ENCODE results near the gene ZNF618.

GRCh38 chr9:114028646-114029045 is 152.5 kb downstream of the ZNF618 start:
- TF ChIP-seq TAF1 (IDR thresholded peaks at IDR 0.05; ENCODE audit: borderline replicate concordance, low read depth, low read length) (no peak), POLR2A (IDR thresholded peaks at IDR 0.05; ENCODE audit: low read depth, low read length) (no peak), POLR2AphosphoS5 (IDR thresholded peaks at IDR 0.05; ENCODE audit: low read depth, low read length) (no peak)

Data from GM12892 (cell line).